RWPE2 (cell line): ENCODE results near the gene CCNA1.

ENCODE experiments used
- ATAC-seq: fragments of 200-7000 bp; cut with Tn5 transposase; 3 replicates; pipeline ENCODE4 v1.9.1; 2021; ENCODE audit warnings: low read depth
- DNase-seq: peaks from one replicate; pipeline ENCODE4 v3.0.0-alpha.2; 2020; ENCODE audit warnings: low spot score
- H3K27ac ChIP-seq: fragments of 450-650 bp; 2 replicates; pipeline ENCODE4 v1.5.1; 2017; ENCODE audit warnings: mild to moderate bottlenecking; ENCODE audit not compliant: poor library complexity, severe bottlenecking
- H3K27me3 ChIP-seq: fragments of 250-450 bp; sonication (Bioruptor Pico); 2 replicates; pipeline ENCODE4 v1.5.1; 2021; ENCODE audit warnings: mild to moderate bottlenecking, moderate library complexity; ENCODE audit not compliant: insufficient read depth, poor library complexity, severe bottlenecking
- H3K36me3 ChIP-seq: fragments of 250-450 bp; sonication (Bioruptor Pico); 2 replicates; pipeline ENCODE4 v1.5.1; 2020; ENCODE audit warnings: low read depth, mild to moderate bottlenecking, moderate library complexity
- H3K4me1 ChIP-seq: fragments of 250-450 bp; sonication (Bioruptor Pico); 2 replicates; pipeline ENCODE4 v1.5.1; 2021; ENCODE audit warnings: mild to moderate bottlenecking, moderate library complexity; ENCODE audit not compliant: insufficient read depth, poor library complexity, severe bottlenecking
- H3K4me3 ChIP-seq: fragments of 250-450 bp; sonication (Bioruptor Pico); 2 replicates; pipeline ENCODE4 v1.5.1; 2021; ENCODE audit warnings: mild to moderate bottlenecking, moderate library complexity; ENCODE audit not compliant: severe bottlenecking
- H3K9me3 ChIP-seq: fragments of 250-450 bp; sonication (Bioruptor Pico); 2 replicates; pipeline ENCODE4 v1.5.1; 2021; ENCODE audit warnings: mild to moderate bottlenecking, moderate library complexity; ENCODE audit not compliant: severe bottlenecking
- CTCF ChIP-seq: fragments of 450-650 bp; IDR thresholded peaks from one replicate; pipeline ENCODE4 v1.5.1; 2017; ENCODE audit warnings: mild to moderate bottlenecking, moderate library complexity; ENCODE audit not compliant: poor library complexity, severe bottlenecking

The CCNA1 gene

DNA sequence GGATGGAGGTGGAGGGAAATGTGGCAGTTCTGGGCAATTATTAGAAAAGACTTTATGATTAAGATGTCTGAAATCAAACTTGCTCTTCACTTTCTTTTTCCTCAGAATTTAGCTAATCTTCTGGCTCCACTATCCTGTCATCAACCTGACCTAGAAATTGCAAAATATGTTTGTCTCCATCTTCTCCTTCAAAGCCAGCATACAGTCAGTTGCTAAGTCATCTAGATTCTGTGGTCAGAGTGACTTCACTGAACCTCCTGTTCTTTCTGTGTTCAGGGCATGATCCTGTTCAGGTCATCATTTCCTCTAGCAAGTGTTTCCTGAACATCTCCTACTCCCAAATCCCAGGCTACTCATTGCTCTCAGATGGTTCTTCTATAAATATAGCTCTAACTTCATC, 10.8 kb upstream of the CCNA1 start:
- H3K4me3 ChIP-seq: no peak overlapping the region
- no peaks in the 10 kb centered on the region for H3K27me3 ChIP-seq
- ATAC-seq (no peak), DNase-seq (no peak)
- no peaks in the 10 kb centered on the region for H3K36me3 ChIP-seq
- H3K4me1 ChIP-seq: peaks cover 8% of the 10 kb centered on the region
- no peak overlapping the region for H3K27ac ChIP-seq
- peaks cover 1% of the 10 kb centered on the region for H3K9me3 ChIP-seq
- TF ChIP-seq CTCF: no peak

DNA sequence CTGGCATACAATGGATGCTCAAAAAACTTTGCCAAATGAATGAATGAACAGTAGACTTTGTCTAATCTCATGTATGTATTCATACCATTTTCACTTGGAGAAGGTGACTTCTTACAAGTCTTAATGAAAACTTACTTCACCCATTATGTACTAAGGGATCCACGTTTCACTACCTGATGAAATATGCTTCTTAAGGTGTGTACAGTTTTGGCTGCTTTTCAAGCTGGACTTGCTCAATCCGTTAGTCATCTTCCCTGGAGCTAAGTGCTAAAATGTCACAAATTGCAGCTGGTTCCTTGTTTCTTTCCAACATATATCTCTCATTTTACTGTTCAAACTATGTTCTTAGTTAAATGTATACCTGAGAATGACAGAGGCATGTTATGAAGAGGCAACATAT, 4.2 kb upstream of the CCNA1 start:
- Histone ChIP-seq H3K27ac (peak overlapping the region; percentile 62), H3K27me3 (no peaks in the 10 kb centered on the region), H3K4me3 (no peak overlapping the region), H3K4me1 (peaks cover 11% of the 10 kb centered on the region), H3K36me3 (no peaks in the 10 kb centered on the region), H3K9me3 (peaks cover 1% of the 10 kb centered on the region)
- TF ChIP-seq CTCF: no peak
- DNase-seq: no peak
- peak; percentile 62 for ATAC-seq

- no peaks in the 10 kb centered on the region for H3K27me3 ChIP-seq
- no peak overlapping the region for H3K4me3 ChIP-seq
- DNase-seq: no peak
Observed at GRCh38 chr13:36430247-36431203, 1.8 kb upstream of the CCNA1 start.

DNA sequence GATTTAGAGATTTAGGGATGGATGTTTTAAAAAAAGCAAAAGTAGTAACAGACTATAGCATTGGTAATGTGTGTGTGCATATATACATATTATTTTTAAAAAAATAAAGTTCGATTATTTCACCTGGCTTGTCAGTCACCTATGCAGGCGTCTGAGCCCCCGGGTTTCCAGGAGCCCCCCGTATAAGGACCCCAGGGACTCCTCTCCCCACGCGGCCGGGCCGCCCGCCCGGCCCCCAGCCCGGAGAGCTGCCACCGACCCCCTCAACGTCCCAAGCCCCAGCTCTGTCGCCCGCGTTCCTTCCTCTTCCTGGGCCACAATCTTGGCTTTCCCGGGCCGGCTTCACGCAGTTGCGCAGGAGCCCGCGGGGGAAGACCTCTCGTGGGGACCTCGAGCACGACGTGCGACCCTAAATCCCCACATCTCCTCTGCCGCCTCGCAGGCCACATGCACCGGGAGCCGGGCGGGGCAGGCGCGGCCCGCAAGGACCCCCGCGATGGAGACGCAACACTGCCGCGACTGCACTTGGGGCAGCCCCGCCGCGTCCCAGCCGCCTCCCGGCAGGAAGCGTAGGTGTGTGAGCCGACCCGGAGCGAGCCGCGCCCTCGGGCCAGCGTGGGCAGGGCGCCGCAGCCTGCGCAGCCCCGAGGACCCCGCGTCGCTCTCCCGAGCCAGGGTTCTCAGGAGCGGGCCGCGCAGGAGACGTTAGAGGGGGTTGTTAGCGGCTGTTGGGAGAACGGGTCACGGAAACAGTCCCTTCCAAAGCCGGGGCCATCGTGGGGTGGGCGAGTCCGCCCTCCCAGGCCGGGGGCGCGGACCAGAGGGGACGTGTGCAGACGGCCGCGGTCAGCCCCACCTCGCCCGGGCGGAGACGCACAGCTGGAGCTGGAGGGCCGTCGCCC, 840 bp upstream of the CCNA1 start:
- peak; percentile 69 for ATAC-seq
- DNase-seq: no peak
- no peak for TF ChIP-seq CTCF
- H3K4me3 ChIP-seq: peak overlapping the region; percentile 46
- H3K4me1 ChIP-seq: peaks cover 11% of the 10 kb centered on the region
- H3K36me3 ChIP-seq: no peaks in the 10 kb centered on the region
- no peaks in the 10 kb centered on the region for H3K27me3 ChIP-seq
- peak overlapping the region; percentile 27 for H3K27ac ChIP-seq
- no peaks in the 10 kb centered on the region for H3K9me3 ChIP-seq

More at GRCh38 chr13:36430247-36431203, 1.8 kb upstream of the CCNA1 start:
- H3K4me1 ChIP-seq: peaks cover 11% of the 10 kb centered on the region
- no peak for TF ChIP-seq CTCF
- ATAC-seq: no peak
- H3K27ac ChIP-seq: no peak overlapping the region
- H3K36me3 ChIP-seq: no peaks in the 10 kb centered on the region
- no peaks in the 10 kb centered on the region for H3K9me3 ChIP-seq
